Tibial artery (tissue), 4 donors: ENCODE results near the gene NOLC1.

Experiments used
- DNase-seq, 2 donors: peaks; one replicate each; pipeline ENCODE4 v3.0.0-alpha.2; 2019
- H3K27ac ChIP-seq, 2 donors: fragments of 200-600 bp; sonication (generic) in 1 of 2; 1 replicate in 1 of 2; 2 replicates in 1 of 2; pipeline ENCODE4 v1.5.1; 2018 to 2019; ENCODE audit warnings: mild to moderate bottlenecking in 1 of 2
- H3K27me3 ChIP-seq, 2 donors: fragments of 200-600 bp; sonication (generic) in 1 of 2; one replicate each; pipeline versions ENCODE4 v1.5.1 to v1.6.0; 2016 to 2019
- H3K36me3 ChIP-seq, 3 donors: fragments of 200-600 bp; sonication (generic) in 2 of 3; one replicate each; pipeline ENCODE4 v1.5.1; 2016 to 2019; ENCODE audit warnings: mild to moderate bottlenecking in 2 of 3
- H3K4me1 ChIP-seq, 4 donors: fragments of 200-600 bp; sonication (generic) in 2 of 4; 1 replicate in 3 of 4; 2 replicates in 1 of 4; pipeline ENCODE4 v1.5.1; 2016 to 2019
- H3K4me3 ChIP-seq, 2 donors: fragments of 200-600 bp; sonication (generic) in 1 of 2; 1 replicate in 1 of 2; 2 replicates in 1 of 2; pipeline ENCODE4 v1.5.1; 2018 to 2019; ENCODE audit warnings: mild to moderate bottlenecking in 2 of 2
- H3K9me3 ChIP-seq, 3 donors: fragments of 200-600 bp; sonication (generic) in 1 of 3; one replicate each; pipeline ENCODE4 v1.5.1; 2016 to 2019
- intact Hi-C: fragments of 100-400 bp; cut with DNase I; formaldehyde crosslinking; loops from one replicate; pipeline ENCODE4 v1.15.0; 2023; ENCODE audit warnings: low total_unique reads
- TF ChIP-seq, protein P1 (sequence below), 2 experiments: fragments of 200-600 bp in 1 of 2; fragments of 450-650 bp in 1 of 2; IDR thresholded peaks; one replicate each; pipeline ENCODE4 v1.5.1; 2017 to 2019; ENCODE audit warnings: antibody characterized with exemption in 2 of 2, mild to moderate bottlenecking in 1 of 2, moderate library complexity in 1 of 2

Gene NOLC1

DNA sequence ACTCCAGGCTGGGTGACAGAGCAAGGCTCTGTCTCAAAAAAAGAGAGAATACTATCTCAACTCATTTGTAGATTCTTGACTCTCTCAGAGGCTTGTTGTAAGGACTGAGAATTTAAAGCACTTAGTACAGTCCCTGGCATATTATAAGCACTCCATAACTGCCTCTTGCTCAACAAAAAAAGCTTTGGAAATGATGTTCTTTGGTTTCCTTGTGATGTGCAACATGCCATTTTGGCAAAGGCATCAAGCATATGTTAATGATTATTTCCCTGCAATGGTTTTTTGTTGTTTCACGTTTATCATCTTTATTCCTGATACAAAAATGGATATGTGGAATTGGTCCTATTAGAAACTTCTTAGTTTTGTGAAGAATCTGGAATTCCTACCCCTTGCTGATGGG is 15.7 kb downstream of the NOLC1 start:
- intact Hi-C loops = loop anchor here (10.0 kb wide), 1 partner anchor 187 kb away; no protein-coding TSS in a partner anchor
- TF ChIP-seq, protein P1, sequence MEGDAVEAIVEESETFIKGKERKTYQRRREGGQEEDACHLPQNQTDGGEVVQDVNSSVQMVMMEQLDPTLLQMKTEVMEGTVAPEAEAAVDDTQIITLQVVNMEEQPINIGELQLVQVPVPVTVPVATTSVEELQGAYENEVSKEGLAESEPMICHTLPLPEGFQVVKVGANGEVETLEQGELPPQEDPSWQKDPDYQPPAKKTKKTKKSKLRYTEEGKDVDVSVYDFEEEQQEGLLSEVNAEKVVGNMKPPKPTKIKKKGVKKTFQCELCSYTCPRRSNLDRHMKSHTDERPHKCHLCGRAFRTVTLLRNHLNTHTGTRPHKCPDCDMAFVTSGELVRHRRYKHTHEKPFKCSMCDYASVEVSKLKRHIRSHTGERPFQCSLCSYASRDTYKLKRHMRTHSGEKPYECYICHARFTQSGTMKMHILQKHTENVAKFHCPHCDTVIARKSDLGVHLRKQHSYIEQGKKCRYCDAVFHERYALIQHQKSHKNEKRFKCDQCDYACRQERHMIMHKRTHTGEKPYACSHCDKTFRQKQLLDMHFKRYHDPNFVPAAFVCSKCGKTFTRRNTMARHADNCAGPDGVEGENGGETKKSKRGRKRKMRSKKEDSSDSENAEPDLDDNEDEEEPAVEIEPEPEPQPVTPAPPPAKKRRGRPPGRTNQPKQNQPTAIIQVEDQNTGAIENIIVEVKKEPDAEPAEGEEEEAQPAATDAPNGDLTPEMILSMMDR (IDR thresholded peaks at IDR 0.05) = no peak
- DNase-seq = no peak
- H3K36me3 ChIP-seq = peaks cover 10 to 16% (median 13%) of the 10 kb centered on the region in 3 donors
- no peak overlapping the region for H3K27ac ChIP-seq
- no peak overlapping the region for H3K4me3 ChIP-seq
- H3K27me3 ChIP-seq = no peaks in the 10 kb centered on the region
- no peaks in the 10 kb centered on the region for H3K9me3 ChIP-seq
- H3K4me1 ChIP-seq = peaks cover 0 to 10% (median 2%) of the 10 kb centered on the region in 4 donors

DNA sequence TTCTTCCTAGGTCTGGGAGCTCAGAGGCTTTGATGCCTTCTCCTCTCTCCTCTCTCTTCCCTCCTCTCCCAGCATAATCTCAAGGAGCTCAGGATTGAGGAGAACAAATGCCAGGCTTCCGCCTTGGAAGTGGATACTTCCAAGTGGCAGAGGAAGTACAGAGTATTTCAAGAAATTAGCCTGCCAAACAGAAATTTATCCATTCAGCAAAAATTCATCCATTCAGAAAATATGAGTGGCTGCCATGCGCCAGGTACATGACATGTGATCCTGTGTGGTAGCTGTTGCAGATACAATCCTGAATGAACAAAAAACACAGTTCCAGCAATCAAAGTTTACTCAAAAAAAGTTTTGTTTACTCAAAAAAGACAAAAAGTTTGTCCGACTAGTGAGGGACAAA is 18.4 kb downstream of the NOLC1 start:
- no peak for DNase-seq
- Histone ChIP-seq H3K36me3 (no peaks in the 10 kb centered on the region), H3K9me3 (no peaks in the 10 kb centered on the region), H3K27ac (no peak overlapping the region), H3K4me1 (peaks cover 0 to 10% (median 2%) of the 10 kb centered on the region in 4 donors), H3K4me3 (no peak overlapping the region), H3K27me3 (peaks cover 0 to 6% of the 10 kb centered on the region in 2 donors)
- intact Hi-C loops = loop anchor here (5.0 kb wide), 2 partner anchors 57 to 232 kb away; partner anchors contain the start of gene ELOVL3
- TF ChIP-seq, protein P1 (IDR thresholded peaks at IDR 0.05) = no peak

DNA sequence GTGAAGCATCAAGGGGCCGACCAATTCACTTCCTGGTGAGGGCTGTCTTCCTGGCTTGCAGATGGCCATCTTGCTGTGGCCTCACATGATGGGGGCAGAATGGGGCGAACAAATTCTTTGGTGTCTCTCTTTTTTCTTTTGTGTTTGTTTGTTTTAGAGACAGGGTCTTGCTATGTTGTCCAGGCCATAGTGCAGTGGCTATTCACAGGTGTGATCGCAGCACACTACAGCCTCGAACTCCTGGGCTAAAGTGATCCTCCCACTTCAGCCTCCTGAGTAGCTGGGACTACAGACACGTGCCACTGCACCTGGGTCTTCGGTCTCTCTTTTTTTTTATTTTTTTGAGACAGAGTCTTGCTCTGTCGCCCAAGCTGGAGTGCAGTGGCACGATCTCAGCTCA is 20.1 kb downstream of the NOLC1 start:
- no peaks in the 10 kb centered on the region for H3K9me3 ChIP-seq
- intact Hi-C loops = loop anchor here (5.0 kb wide), 2 partner anchors 55 to 230 kb away; partner anchors contain the start of gene ELOVL3
- no peak overlapping the region for H3K4me3 ChIP-seq
- DNase-seq = no peak
- peaks cover 0 to 11% of the 10 kb centered on the region in 2 donors for H3K27me3 ChIP-seq
- H3K4me1 ChIP-seq = peaks cover 0 to 10% (median 2%) of the 10 kb centered on the region in 4 donors
- no peaks in the 10 kb centered on the region for H3K36me3 ChIP-seq
- no peak overlapping the region for H3K27ac ChIP-seq
- TF ChIP-seq, protein P1 (IDR thresholded peaks at IDR 0.05) = no peak

DNA sequence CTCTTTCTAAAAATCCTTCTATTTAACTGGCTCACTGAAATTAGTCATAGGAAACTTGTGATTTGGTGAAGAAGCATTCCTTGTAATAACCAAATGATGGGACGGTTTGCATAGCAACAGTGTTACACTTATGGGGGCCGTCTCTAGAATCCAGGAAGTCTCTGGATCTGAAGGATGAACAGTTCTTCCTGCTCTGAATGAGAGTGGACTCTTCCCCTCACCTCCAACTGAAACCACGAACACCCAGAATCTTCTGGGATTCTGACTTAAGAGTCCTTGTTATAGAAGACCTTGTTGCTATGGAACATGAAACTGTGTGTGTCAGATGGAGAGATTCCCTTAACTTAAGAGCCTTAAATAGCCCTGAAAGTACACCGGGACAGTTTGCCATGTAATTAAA is 23.2 kb downstream of the NOLC1 start:
- Histone ChIP-seq H3K36me3 (no peaks in the 10 kb centered on the region), H3K27ac (no peak overlapping the region), H3K9me3 (no peaks in the 10 kb centered on the region), H3K27me3 (peaks cover 0 to 30% of the 10 kb centered on the region in 2 donors), H3K4me1 (no peaks in the 10 kb centered on the region), H3K4me3 (no peak overlapping the region)
- no peak for DNase-seq
- intact Hi-C loops = no loop called here
- TF ChIP-seq, protein P1 (IDR thresholded peaks at IDR 0.05) = no peak

DNA sequence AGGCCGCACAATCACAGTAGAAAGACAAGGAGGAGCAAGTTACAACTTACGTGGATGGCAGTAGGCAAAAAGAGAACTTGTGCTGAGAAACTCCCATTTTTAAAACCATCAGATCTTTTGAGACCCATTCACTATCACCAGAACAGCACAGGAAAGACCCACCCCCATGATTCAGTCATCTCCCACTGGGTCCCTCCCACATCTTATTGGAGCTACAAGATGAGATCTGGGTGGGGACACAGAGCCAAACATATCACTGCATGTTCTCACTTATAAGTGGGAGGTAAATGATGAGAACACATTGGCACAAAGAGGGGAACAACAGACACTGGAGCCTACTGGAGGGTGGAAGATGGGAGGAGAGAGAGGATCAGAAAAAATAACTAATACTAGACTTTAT is 32.4 kb downstream of the NOLC1 start:
- TF ChIP-seq, protein P1 (IDR thresholded peaks at IDR 0.05) = no peak
- intact Hi-C loops = no loop called here
- peaks cover 0 to 12% of the 10 kb centered on the region in 2 donors for H3K27me3 ChIP-seq
- H3K27ac ChIP-seq = no peak overlapping the region
- H3K4me1 ChIP-seq = no peaks in the 10 kb centered on the region
- DNase-seq = no peak
- no peaks in the 10 kb centered on the region for H3K9me3 ChIP-seq
- H3K4me3 ChIP-seq = no peak overlapping the region
- no peaks in the 10 kb centered on the region for H3K36me3 ChIP-seq

DNA sequence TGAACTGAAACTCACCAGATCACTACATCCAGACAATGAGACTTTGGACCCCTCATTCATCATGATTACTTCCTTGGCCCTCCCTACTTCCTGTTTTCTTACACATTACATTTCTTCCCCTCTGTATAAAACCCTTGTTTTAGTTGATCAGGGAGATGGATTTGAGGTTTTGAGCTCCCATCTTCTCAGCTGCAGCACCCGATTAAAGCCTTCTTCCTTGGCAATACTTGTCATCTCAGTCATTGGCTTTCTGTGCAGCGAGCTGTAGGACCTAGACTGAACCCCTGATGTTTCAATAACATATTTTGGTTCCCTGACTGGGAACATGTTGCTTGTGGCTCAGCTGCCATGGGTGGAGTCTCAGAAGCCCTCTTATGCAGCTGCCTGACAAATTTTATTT is 33.1 kb downstream of the NOLC1 start:
- TF ChIP-seq, protein P1 (IDR thresholded peaks at IDR 0.05) = no peak
- Histone ChIP-seq H3K27ac (no peak overlapping the region), H3K4me1 (no peaks in the 10 kb centered on the region), H3K9me3 (no peaks in the 10 kb centered on the region), H3K36me3 (no peaks in the 10 kb centered on the region), H3K4me3 (no peak overlapping the region), H3K27me3 (peaks cover 0 to 7% of the 10 kb centered on the region in 2 donors)
- intact Hi-C loops = no loop called here
- DNase-seq = no peak
